T-helper 22 cell (primary cell): ENCODE data around the gene CIART.
"Not testable (repeated sequence)": the region's sequence is repeated elsewhere in the genome, so short reads cannot be mapped to it uniquely, and the experiment has no call there.

Source experiments
- DNase-seq: peaks from one replicate; pipeline ENCODE4 v3.0.0-alpha.2; 2020; ENCODE audit warnings: low read depth

CIART gene

GRCh38 chr1:150309758-150310508 is 27.6 kb downstream of the CIART start:
- no peak for DNase-seq

- DNase-seq = no peak
Measured at GRCh38 chr1:150311762-150312161, 29.4 kb downstream of the CIART start.

- not testable (repeated sequence) for DNase-seq
Measured at GRCh38 chr1:150314691-150315090, 32.3 kb downstream of the CIART start.

- DNase-seq = no peak
Measured at GRCh38 chr1:150320667-150320978, 38.3 kb downstream of the CIART start.

- DNase-seq = no peak
Measured at GRCh38 chr1:150321826-150322166, 39.4 kb downstream of the CIART start.

GRCh38 chr1:150322310-150322709 is 40.0 kb downstream of the CIART start:
- no peak for DNase-seq

GRCh38 chr1:150332651-150333290 is 50.4 kb downstream of the CIART start:
- no peak for DNase-seq
